Subcutaneous adipose tissue (tissue), 4 donors: ENCODE measurements around the gene GPR132. TPM values are rescaled to one million over a fixed set of nuclear protein-coding genes. Genes with fewer than 3 reads are reported as not detected.

Experiments used
- CTCF ChIP-seq: fragments of 450-650 bp; IDR thresholded peaks from one replicate; pipeline ENCODE4 v1.5.1; 2016; ENCODE audit warnings: low read depth, mild to moderate bottlenecking, control low read depth, antibody characterized with exemption, moderate library complexity
- total RNA-seq, 4 donors: library from RNA; depleted of rRNA; stranded (reverse); fragments of >200 nt; gene quantifications; one replicate each; pipeline ENCODE4 v1.1.0, GENCODE V29; 2016

The GPR132 gene
- total RNA-seq = 1 to 10 TPM; 1.3 to 5.5 (median 3.3) TPM

- no peak for TF ChIP-seq CTCF
These were observed at the start of gene GPR132 for GRCh38 chr14:105065280-105066228. Gene GPR132, minus strand, starts transcription at chr14:105065430. Its CDS starts 10,010 bp downstream, at chr14:105055420.

- no peak for TF ChIP-seq CTCF
These were observed 43.3 kb upstream of the GPR132 start for GRCh38 chr14:105108516-105108864.

- no peak for TF ChIP-seq CTCF
These were observed 42.7 kb upstream of the GPR132 start for GRCh38 chr14:105107781-105108515.

- no peak for TF ChIP-seq CTCF
These were observed 42.1 kb upstream of the GPR132 start for GRCh38 chr14:105107351-105107750.

- no peak for TF ChIP-seq CTCF
These were observed 39.9 kb upstream of the GPR132 start for GRCh38 chr14:105105158-105105557.

- no peak for TF ChIP-seq CTCF
These were observed 37.7 kb upstream of the GPR132 start for GRCh38 chr14:105102893-105103292.

- TF ChIP-seq CTCF = no peak
These were observed 37.2 kb upstream of the GPR132 start for GRCh38 chr14:105102361-105102870.
